Kidney (tissue), 14 donors: ENCODE measurements around the gene PRR22. TPM values are rescaled to one million over a fixed set of nuclear protein-coding genes. Genes with fewer than 3 reads are reported as not detected.
"Not testable (repeated sequence)": the region's sequence is repeated elsewhere in the genome, so short reads cannot be mapped to it uniquely, and the experiment has no call there.

Source experiments
- DNase-seq, 5 donors: peaks; one replicate each; pipeline ENCODE4 v3.0.0-alpha.2; 2013 to 2020
- FAIRE-seq: peaks from 2 replicates; lab custom pipeline; 2012; peaks lifted over from hg19 to GRCh38; lab: Jason Lieb, UNC
- H3K27ac ChIP-seq, 2 donors: one replicate each; pipeline ENCODE4 v1.7.0; 2013; ENCODE audit warnings: low read depth in 2 of 2, low read length in 2 of 2, inconsistent platforms in 1 of 2
- H3K27me3 ChIP-seq: one replicate; pipeline ENCODE4 v1.7.1; 2013; ENCODE audit warnings: low read length, inconsistent platforms; ENCODE audit not compliant: control insufficient read depth, insufficient read depth
- H3K36me3 ChIP-seq, 3 donors: one replicate each; pipeline versions ENCODE4 v1.7.0 to v1.7.1; 2013; ENCODE audit warnings: low read length in 3 of 3, control low read depth in 1 of 3, inconsistent platforms in 1 of 3; ENCODE audit not compliant: insufficient read depth in 3 of 3, control insufficient read depth in 2 of 3
- H3K4me1 ChIP-seq, 3 donors: one replicate each; pipeline versions ENCODE4 v1.7.0 to v1.7.1; 2013; ENCODE audit warnings: low read length in 3 of 3, inconsistent platforms in 1 of 3, low read depth in 1 of 3; ENCODE audit not compliant: control insufficient read depth in 2 of 3, insufficient read depth in 2 of 3
- H3K4me3 ChIP-seq, 3 donors: one replicate each; pipeline versions ENCODE4 v1.7.0 to v1.8.1; 2013; ENCODE audit warnings: low read length in 3 of 3, control low read depth in 1 of 3, inconsistent platforms in 1 of 3
- H3K9ac ChIP-seq, 3 donors: one replicate each; pipeline versions ENCODE4 v1.7.0 to v1.7.1; 2013; ENCODE audit warnings: low read length in 3 of 3, control low read depth in 1 of 3, inconsistent platforms in 1 of 3
- H3K9me3 ChIP-seq, 3 donors: one replicate each; pipeline versions ENCODE4 v1.7.0 to v1.7.1; 2013; ENCODE audit warnings: low read length in 3 of 3, control low read depth in 1 of 3, inconsistent platforms in 1 of 3; ENCODE audit not compliant: control insufficient read depth in 2 of 3, insufficient read depth in 1 of 3
- intact Hi-C: fragments of 100-400 bp; cut with DNase I; formaldehyde crosslinking; loops from one replicate; pipeline ENCODE4 v1.11.1; 2022
- polyA plus RNA-seq: library from polyadenylated mRNA; stranded (reverse); fragments of 350-450 nt; fragmentation: Illumina TruSeq; extraction: RNeasy Lipid Tissue Mini Kit (QIAGEN cat#74804); gene quantifications from one replicate; pipeline ENCODE4 v1.2.3, GENCODE V29; 2014; ENCODE audit warnings: low read depth, low replicate concordance; ENCODE audit not compliant: insufficient read depth
- total RNA-seq: library from RNA; stranded (reverse); fragmentation: NEBNext Ultra II Directional; extraction: Animal tissue kit (Norgen Biotek cat#: 25700); gene quantifications from one replicate; pipeline ENCODE4 v1.2.1, GENCODE V29; 2021
- TF ChIP-seq, protein P1 (sequence below): IDR thresholded peaks from 3 replicates; pipeline ENCODE4 v1.5.1; 2012; ENCODE audit warnings: mild to moderate bottlenecking, moderate library complexity, borderline replicate concordance; ENCODE audit not compliant: insufficient read depth; ENCODE audit errors: extremely low read depth
- donor health status: control.
- donor health status: control.
- donor health status: control.
- donor health status: control.
- donor health status: control.
- donor health status: DM: yes; HTN: yes; CAD: no.
- donor health status: Normal renal cell carcinoma (clear cell type).

Gene PRR22
- total and polyA plus RNA-seq, 2 donors from 2014 or later: 4.1 to 4.2 TPM

GRCh38 chr19:5753743-5754142 is 30.8 kb downstream of the PRR22 start:
- Histone ChIP-seq H3K27me3 (no peaks in the 10 kb centered on the region), H3K4me1 (no peaks in the 10 kb centered on the region), H3K36me3 (no peaks in the 10 kb centered on the region), H3K4me3 (no peak overlapping the region), H3K9me3 (no peaks in the 10 kb centered on the region), H3K9ac (no peak overlapping the region), H3K27ac (no peak overlapping the region)
- DNase-seq (no peak), FAIRE-seq (no peak)
- TF ChIP-seq, protein P1, sequence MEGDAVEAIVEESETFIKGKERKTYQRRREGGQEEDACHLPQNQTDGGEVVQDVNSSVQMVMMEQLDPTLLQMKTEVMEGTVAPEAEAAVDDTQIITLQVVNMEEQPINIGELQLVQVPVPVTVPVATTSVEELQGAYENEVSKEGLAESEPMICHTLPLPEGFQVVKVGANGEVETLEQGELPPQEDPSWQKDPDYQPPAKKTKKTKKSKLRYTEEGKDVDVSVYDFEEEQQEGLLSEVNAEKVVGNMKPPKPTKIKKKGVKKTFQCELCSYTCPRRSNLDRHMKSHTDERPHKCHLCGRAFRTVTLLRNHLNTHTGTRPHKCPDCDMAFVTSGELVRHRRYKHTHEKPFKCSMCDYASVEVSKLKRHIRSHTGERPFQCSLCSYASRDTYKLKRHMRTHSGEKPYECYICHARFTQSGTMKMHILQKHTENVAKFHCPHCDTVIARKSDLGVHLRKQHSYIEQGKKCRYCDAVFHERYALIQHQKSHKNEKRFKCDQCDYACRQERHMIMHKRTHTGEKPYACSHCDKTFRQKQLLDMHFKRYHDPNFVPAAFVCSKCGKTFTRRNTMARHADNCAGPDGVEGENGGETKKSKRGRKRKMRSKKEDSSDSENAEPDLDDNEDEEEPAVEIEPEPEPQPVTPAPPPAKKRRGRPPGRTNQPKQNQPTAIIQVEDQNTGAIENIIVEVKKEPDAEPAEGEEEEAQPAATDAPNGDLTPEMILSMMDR: no peak
- intact Hi-C loops: no loop called here

DNA sequence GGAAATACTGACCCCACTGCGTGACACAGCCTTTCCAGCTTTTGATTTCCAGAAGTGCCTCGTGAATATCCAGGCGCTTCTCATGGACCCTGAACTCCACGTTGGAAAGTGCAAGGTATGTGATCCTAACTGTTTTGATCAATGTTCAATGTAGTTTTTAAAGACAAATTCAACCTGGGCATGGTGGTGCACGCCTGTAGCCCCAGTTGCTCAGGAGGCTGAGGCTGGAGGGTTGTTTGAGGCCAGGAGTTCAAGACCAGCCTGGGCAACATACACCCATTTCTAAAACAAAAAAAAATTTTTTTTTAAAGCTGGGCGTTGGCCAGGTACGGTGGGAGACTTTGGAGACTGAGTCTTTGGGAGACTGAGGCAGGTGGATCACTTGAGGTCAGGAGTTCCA is 32.8 kb downstream of the PRR22 start:
- no peak overlapping the region for H3K27ac ChIP-seq
- DNase-seq (no peak), FAIRE-seq (no peak)
- no peaks in the 10 kb centered on the region for H3K4me1 ChIP-seq
- H3K9ac ChIP-seq: no peak overlapping the region
- intact Hi-C loops: no loop called here
- H3K4me3 ChIP-seq: no peak overlapping the region
- no peaks in the 10 kb centered on the region for H3K9me3 ChIP-seq
- H3K36me3 ChIP-seq: no peaks in the 10 kb centered on the region
- no peaks in the 10 kb centered on the region for H3K27me3 ChIP-seq
- TF ChIP-seq, protein P1: no peak

DNA sequence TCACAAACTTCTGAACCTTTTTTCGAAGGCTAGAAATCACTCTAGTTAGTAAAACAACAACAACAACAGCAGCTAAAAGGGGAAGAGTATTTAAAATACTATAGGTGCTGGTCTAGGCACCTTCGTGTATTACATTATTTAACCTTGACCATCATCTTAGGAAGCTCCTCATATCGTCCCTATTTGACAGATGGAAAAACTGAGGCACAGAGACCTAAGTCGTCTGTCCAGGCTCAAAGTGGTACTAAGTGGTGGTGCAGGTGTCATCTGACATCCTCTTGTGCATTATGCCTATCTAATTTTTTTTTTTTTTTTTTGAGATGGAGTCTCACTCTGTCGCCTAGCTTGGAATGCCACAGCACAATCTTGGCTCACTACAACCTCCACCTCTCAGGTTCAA is 35.0 kb downstream of the PRR22 start:
- DNase-seq: no peak
- Histone ChIP-seq H3K4me1 (no peaks in the 10 kb centered on the region), H3K36me3 (no peaks in the 10 kb centered on the region), H3K27ac (no peak overlapping the region), H3K9ac (no peak overlapping the region), H3K27me3 (no peaks in the 10 kb centered on the region), H3K9me3 (no peaks in the 10 kb centered on the region), H3K4me3 (no peak overlapping the region)
- TF ChIP-seq, protein P1: no peak
- intact Hi-C loops: no loop called here
- FAIRE-seq: no peak

- H3K36me3 ChIP-seq, H3K27me3 ChIP-seq, H3K9me3 ChIP-seq, H3K9ac ChIP-seq, H3K27ac ChIP-seq, intact Hi-C loops, H3K4me3 ChIP-seq, FAIRE-seq, DNase-seq, H3K4me1 ChIP-seq: not testable (repeated sequence)
Observed at GRCh38 chr19:5748920-5749319, 35.6 kb downstream of the PRR22 start.

GRCh38 chr19:5744999-5745398 is 39.5 kb downstream of the PRR22 start:
- FAIRE-seq, DNase-seq, H3K9me3 ChIP-seq, H3K4me3 ChIP-seq, H3K9ac ChIP-seq, intact Hi-C loops, H3K27ac ChIP-seq, H3K27me3 ChIP-seq, H3K4me1 ChIP-seq, H3K36me3 ChIP-seq: not testable (repeated sequence)
